Activated CD4-positive, alpha-beta T cell treated with anti-CD3 and anti-CD28 coated beads for 24 hours (primary cell): Measurements from ENCODE around the gene TRAM2.

Source experiments
- DNase-seq, 2 donors: peaks; one replicate each; pipeline ENCODE4 v3.0.0-alpha.2; 2020; ENCODE audit warnings: low read depth in 2 of 2

TRAM2 gene

GRCh38 chr6:52595000-52595795, 18.3 kb upstream of the TRAM2 start:
- DNase-seq: no peak

GRCh38 chr6:52594221-52594620, 17.4 kb upstream of the TRAM2 start:
- DNase-seq: no peak

GRCh38 chr6:52591832-52592231, 15.0 kb upstream of the TRAM2 start:
- DNase-seq: no peak

DNA sequence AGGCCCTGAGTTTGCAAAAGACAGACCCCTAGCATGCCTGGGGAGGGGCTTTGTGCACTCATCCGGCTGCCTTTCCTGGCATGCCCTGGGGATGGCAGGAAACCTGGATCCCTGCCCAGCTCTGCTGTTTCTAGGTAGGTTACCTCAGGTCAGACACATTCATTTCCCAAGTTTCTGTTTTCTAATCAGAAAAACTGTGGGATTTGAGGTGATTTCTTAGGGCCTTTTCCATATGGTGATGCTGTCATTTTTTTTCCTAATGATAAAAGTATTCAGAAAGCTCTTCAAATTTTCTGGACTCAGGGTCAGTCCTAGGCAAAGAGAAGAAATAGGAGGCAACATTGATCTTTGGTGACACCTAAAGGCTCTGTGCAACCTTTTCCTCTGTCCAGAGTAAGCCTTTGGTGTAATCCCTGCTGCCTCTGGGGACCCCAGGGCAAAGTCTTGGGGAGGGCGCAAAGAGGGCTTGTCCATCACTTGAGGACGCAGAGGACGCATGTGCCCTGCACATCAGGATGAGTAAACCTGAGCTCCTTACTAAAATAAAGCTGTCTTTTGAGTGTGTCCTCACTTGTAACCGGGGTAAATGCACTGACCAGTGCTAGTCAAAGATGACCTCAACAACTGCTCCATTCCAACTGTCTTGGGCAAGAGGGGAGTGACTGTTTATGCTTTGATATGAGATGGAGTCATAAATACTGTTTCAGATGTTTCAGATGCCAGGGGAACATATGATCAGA, 13.5 kb upstream of the TRAM2 start:
- no peak for DNase-seq

DNA sequence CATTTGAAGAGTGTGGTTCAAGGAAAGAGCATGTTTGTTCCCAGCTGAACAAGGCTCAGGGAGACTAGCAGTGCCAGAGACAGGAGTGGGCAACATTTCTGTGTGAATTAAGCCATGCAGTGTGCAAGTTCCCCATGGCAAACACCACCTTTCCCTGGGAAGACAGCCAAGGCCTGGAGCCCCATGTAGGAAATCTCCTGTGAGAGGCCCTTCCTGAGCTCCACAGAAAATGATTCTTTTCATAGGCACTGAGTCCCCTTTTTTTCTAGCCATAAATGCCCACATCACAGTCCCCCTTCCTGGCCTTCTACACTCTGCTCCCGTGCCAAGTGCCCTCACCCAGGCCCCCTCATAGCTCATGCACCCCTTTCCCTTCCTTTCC, 11.8 kb upstream of the TRAM2 start:
- DNase-seq: no peak

DNA sequence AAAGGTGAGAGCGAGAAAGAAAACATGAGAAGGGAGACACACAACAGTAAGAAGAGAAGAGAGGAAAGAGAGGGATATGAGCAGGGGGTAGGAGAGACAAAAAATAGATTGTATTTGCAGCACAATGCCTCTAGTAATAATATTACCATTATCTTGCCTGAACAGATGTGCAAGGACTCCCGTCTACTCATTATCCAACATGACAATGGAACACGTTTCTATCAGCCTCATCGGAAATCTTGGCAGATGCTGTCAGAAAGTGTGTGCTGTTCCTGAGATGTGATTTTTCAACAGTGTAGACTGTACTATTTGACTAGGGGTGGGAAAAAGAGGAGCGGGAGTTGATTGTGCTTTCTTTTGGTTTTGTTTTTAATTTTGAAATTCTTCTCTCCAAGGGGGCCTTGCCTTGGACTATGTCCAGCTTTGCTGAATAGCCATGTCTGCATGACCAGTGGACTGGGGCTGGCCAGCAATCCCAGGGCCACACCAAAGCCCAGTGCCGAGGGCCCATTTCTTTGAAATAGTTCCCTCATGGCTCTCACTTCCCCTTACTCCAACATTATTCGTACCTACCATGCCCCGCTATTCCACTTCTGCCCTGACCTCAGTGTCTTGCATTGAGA, 11.3 kb upstream of the TRAM2 start:
- DNase-seq: no peak

DNA sequence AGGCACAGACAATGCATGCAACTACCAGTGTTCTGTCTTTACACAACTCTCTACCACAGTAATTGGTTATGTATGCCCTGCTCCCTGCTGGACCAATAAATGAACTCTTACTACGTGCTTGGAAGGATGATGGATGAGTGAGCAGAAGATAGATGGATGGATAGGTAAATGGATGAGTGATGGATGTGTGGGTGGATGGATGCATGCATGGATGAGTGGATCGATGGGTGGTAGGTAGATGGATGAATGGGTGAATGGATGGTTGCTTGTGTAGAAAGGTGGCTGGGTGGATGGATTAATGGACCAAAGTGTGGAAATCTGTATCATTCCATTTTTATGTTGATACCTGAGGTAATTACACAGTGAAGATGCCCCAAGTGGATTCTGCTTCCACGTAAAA, 10.1 kb upstream of the TRAM2 start:
- no peak for DNase-seq

DNA sequence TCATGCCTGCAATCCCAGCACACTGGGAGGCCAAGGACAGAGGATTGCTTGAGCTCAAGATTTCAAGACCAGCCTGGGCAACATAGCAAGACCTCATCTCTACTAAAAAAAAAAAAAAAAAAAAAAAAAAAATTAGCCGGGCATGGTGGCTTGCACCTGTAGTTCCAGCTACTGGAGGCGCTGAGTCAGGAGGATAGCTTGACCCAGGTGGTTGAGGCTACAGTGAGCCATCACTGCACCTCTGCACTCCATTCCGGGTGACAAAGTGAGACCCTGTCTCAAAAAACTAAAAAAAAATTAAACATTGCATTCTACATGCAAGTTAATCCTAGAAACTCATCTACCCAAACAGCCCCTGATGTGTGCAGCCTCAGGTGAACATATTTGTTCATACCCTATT, 7.3 kb upstream of the TRAM2 start:
- no peak for DNase-seq

DNA sequence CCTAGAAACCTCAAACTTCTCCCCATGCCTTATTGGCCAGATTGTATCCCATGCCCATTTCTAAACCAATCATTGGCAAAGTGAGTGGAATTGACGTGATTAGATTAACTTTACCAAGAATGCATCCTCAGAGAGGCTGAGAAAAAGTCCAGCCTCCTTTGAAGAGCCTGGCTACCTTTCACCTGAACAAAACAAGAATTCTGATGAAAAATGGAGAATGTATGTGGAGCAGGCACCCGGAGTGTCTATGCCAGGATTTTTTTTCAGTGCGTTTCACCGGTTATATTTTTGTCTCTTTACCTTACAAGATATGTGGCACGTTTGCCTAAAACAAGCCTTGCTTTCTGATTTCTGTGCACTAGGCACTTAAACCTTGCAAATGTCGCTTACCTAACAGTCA, 6.1 kb upstream of the TRAM2 start:
- DNase-seq: no peak

- no peak for DNase-seq
Observed at GRCh38 chr6:52582446-52582845, 5.6 kb upstream of the TRAM2 start.

- no peak for DNase-seq
Observed at GRCh38 chr6:52580905-52581304, 4.0 kb upstream of the TRAM2 start.

- no peak for DNase-seq
Observed at GRCh38 chr6:52579006-52579660, 2.3 kb upstream of the TRAM2 start.

GRCh38 chr6:52577778-52578463, 1.1 kb upstream of the TRAM2 start:
- DNase-seq: no peak

GRCh38 chr6:52576392-52577021, 353 bp downstream of the TRAM2 start:
- peak; percentile 21 to 38 for DNase-seq

GRCh38 chr6:52576054-52576391, 837 bp downstream of the TRAM2 start:
- DNase-seq: no peak

GRCh38 chr6:52575502-52575892, 1.4 kb downstream of the TRAM2 start:
- DNase-seq: no peak

DNA sequence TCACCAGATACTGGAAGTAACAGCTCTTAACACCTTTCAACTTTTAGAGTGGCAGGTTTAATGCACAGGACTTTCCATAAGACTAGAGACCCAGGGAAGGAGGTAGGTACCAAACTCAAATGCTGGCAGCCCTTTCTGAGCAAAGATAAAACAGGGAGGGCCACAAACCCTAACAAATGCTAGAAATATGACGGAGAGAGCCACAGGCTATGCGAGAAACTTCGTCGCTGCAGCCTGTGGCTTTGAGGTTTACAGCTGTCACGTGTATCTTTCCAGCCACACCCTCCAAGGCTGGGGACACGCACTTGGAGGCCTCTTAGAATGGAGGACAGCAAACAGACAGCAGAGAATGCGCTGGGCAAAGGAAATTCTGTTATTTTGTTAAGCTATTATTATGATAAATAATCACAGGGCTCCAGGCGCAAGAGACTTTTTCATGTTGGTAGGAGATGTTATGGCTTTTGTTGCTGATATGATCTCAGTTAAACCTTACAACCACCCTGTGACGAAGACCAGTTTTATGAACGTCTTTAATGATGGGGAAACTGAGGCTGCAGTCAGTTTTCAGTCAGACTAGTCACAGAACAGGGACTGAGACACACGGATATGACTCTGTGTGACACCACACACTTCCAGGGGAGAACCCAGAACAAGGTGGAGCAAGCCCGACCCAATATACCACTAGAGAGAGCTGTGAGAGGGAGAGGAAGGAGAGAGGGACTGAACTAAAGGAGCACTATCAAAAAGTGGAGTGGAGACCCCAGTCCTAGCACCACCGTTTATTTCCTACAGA, 2.0 kb downstream of the TRAM2 start:
- DNase-seq: peak in 1 of 2 donors; percentile 15

DNA sequence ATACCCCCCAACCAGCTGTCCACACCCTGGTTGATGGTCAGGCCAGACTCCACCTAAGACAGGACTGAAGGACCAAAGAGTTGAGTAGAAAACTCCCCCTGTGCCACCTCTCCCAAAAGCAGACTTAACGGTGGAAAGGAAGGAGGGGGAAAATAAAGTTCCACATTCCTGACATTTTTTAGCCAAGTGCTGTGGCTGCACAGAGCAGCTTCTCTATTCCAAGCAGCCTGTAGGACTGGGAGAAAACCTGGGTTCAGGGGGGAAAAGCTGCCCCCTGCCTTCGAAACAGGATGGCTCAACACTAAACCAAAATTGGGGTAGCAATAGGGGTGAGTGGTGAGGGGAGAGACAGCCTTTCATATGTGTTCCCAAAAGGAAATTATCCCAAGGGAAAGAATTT, 3.6 kb downstream of the TRAM2 start:
- DNase-seq: no peak

DNA sequence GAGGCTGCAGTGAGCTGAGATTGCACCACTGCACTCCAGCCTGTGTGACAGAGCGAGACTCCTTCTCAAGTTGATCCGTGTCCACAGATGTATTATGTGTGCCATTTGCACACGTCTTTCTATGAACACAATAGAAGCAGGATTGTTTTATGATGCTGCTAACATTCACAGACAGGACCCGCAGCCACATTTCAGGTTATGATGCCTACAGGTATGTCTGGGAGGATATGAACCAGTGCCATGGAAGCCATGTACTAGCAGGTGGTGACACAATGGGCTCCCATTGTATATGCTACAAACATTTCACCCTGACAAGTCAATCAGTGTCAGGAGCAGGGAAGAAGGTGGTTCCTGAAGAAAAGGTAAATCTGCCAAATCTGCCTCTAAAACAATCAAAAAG, 4.3 kb downstream of the TRAM2 start:
- no peak for DNase-seq

DNA sequence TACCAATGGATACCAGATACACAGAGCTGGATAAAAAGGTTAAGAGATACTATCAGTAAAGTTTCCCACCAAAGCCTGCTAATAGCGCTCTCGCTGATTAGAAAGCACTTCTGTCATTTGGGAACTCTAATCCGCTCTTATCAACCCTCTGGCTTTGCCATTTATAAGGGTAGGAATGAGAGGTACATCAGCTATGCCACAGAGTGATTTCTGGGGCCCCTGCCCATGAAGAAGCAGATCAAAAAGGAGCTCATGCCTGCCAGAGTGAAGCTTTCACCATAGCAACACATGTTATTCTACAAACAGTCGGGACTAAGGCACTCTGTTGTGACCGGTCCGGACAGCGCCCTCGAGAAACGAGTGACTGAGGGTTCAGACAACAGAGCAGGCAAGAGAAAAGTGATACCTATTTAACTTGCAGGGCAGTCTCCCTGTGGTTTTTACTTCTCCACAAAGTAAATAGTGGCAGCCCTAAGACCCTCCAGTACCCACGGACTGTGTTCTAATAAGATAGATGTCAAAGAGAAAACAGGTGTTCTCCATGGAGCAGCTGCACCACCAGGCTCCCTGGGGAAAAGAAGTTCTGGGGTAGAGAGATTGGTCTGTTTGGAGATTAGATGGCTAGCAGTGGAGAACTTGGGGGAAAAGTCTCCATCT, 5.6 kb downstream of the TRAM2 start:
- no peak for DNase-seq
